GM12891 (cell line): ENCODE measurements around the gene ADGRG1.

ENCODE experiments used
- POLR2A ChIP-seq: IDR thresholded peaks from 2 replicates; pipeline ENCODE4 v1.6.1; 2011; ENCODE audit warnings: low read depth, low read length, control low read depth
- POLR2AphosphoS5 ChIP-seq: IDR thresholded peaks from 2 replicates; pipeline ENCODE4 v1.6.1; 2011; ENCODE audit warnings: low read depth, low read length, control low read depth
- TAF1 ChIP-seq: IDR thresholded peaks from 2 replicates; pipeline ENCODE4 v1.6.1; 2011; ENCODE audit warnings: low read depth, low read length, control low read depth

DNA sequence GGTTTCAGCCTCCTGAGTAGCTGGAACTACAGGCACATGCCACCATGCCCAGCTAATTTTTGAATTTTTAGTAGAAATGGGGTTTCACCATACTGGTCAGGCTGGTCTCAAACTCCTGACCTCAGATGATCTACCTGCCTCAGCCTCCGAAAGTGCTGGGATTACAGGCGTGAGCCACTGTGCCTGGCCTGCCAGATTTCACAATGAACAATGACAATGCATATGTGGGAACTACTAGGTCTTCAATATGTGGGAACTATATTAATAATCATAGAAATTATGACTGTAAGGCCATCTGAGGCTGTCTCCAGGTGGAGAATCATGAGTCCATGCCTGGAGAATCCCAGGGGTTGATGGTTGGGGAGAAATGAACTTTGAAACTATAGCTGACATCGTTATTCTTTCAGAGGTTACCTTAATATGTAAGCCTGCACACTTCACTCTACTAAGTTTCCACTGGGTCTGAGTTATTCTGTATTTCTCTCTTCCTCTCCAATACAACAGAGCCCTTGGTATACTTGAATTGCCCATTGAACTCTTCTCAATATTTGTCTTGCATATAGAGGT lies 59.0 kb downstream of the ADGRG1 start:
- TF ChIP-seq POLR2A, result no peak
- no peak for TF ChIP-seq POLR2AphosphoS5
- no peak for TF ChIP-seq TAF1
